Right renal pelvis (tissue), 4 donors: Measurements from ENCODE around the gene CLASRP. TPM values are rescaled to one million over a fixed set of nuclear protein-coding genes. Genes with fewer than 3 reads are reported as not detected.
A peak's percentile ranks its signal among the peaks of the same experiment; 100 is the strongest.

ENCODE experiments used
- DNase-seq, 4 donors: peaks; one replicate each; pipeline ENCODE4 v3.0.0-alpha.2; 2013; ENCODE audit warnings: low read depth in 4 of 4, low spot score in 3 of 4, missing footprints in 1 of 4
- polyA plus RNA-seq, 4 donors: library from polyadenylated mRNA; unstranded; fragments of 120-200 nt; gene quantifications; one replicate each; pipeline ENCODE4 v1.2.1, GENCODE V29; 2013; ENCODE audit not compliant: insufficient read length in 4 of 4

CLASRP gene
- polyA plus RNA-seq, 4 donors = 55.8 to 63.3 (median 59.1) TPM

GRCh38 chr19:45079063-45079910, 40.4 kb downstream of the CLASRP start, which contains the start of gene GEMIN7:
Gene GEMIN7, plus strand, starts transcription at chr19:45079260. Its CDS starts 10,855 bp downstream, at chr19:45090115.
- no peak for DNase-seq

GRCh38 chr19:45079911-45080370, 41.1 kb downstream of the CLASRP start:
- no peak for DNase-seq

DNA sequence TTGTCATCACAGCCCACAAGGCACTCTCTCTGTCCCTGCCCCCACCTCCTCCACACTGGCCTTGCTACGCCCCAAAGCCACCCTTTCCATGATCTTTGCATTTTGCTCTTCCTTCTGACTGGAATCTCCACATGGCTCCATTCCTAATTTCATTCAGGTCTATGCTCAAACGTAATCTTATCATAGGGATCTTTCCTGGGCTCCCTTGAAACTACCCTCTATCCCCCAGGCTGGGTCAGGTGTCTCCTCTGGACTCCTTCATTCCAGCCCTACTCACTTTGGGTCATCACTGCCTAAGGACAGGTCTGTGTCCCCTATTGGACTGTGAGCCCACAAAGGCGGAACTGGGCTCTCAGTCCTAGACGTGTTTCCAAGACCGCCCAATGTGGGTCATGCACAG, 43.3 kb downstream of the CLASRP start:
- DNase-seq = no peak

DNA sequence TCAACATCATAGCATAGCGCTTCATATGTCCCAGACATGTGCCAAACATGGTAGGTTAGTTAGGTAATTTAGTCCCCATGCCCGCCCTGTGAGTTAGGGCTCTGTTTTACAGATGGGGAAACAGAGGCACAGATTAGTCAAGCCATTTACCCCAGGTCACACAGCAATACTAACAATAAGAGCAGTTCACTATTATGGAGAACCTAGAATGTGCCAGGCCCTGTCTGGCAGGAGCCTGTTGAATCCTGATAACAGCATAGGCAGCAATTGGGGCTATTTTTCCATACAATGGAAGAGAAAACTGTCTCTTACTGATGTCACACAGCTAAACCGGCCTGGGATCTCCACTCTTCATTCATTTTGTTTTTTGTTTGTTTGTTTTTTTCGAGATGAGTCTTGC, 47.6 kb downstream of the CLASRP start:
- DNase-seq = no peak

DNA sequence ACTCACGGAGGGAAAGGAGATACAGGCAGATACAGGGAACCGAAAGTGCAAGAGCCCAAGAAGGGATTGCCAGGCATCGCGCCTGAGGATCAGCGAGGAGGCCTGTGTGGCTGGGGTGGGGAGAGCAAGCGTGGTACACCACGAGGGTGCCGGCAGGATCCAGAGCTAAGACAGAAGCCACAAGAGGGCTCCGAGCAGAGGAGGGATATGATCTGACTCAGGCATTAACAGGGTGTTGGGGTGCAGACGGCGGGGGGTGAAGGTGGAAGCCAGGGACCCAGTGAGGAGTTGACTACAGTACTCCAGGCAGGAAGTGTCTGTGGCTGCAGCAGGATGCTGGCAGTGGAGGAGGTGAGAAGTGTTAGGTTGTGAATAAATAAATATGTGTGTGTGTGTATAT, 48.7 kb downstream of the CLASRP start:
- no peak for DNase-seq

DNA sequence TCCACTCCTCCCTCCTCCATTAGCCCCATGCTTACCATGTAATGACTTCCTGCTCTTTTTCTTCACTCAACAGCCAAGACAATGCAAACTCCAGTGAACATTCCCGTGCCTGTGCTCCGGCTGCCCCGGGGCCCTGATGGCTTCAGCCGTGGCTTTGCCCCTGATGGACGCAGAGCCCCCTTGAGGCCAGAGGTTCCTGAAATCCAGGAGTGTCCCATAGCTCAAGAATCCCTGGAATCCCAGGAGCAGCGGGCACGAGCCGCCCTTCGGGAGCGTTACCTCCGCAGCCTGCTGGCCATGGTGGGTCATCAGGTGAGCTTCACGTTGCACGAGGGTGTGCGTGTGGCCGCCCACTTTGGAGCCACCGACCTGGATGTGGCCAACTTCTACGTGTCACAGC, 51.2 kb downstream of the CLASRP start:
- DNase-seq = no peak

- DNase-seq = no peak
These were observed 51.8 kb downstream of the CLASRP start for GRCh38 chr19:45090606-45091005.

DNA sequence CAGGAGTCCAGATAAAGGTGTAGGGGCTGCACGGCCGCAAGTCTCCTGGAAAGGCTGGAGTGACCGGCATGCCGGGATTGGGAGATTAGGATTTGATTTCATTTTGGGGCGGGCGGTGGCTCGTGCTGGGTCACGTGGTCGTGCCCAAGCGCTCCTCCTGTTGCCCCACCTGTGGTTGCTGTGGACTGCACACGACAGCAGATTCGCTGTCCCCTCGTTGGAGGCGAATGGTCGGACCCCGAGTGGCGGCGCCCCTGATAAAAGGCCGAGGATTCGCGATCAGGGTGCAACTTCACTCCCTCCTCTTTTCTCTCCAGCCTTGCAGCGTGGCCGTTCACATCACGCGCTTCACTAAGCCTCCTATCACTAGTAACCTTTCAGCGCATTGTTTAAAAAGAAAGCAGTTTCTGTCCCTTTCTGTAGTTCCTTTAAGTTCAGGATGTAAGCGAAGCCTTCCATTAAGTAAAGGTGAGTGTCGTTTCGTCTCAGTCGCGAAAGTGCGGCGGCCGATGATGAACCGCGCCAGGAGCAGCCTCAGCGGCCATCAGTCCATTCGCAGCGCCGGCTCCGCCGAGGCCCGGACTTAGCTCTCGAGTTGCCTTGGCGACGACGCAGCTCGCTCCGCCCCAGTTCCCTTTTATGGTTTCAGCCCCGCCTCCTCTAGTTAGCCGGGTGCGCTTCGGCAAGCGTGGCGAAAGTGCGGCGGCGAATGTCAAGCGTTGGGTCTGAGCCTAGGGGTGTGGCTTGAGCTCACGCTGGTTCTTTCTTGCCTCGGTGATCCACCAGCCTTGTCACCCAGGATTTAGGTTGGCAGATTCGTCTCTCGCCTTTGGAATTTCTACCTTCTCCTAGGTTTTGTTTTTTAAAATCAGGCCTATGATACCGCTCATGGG, 52.4 kb downstream of the CLASRP start:
- peak; percentile 99 for DNase-seq

DNA sequence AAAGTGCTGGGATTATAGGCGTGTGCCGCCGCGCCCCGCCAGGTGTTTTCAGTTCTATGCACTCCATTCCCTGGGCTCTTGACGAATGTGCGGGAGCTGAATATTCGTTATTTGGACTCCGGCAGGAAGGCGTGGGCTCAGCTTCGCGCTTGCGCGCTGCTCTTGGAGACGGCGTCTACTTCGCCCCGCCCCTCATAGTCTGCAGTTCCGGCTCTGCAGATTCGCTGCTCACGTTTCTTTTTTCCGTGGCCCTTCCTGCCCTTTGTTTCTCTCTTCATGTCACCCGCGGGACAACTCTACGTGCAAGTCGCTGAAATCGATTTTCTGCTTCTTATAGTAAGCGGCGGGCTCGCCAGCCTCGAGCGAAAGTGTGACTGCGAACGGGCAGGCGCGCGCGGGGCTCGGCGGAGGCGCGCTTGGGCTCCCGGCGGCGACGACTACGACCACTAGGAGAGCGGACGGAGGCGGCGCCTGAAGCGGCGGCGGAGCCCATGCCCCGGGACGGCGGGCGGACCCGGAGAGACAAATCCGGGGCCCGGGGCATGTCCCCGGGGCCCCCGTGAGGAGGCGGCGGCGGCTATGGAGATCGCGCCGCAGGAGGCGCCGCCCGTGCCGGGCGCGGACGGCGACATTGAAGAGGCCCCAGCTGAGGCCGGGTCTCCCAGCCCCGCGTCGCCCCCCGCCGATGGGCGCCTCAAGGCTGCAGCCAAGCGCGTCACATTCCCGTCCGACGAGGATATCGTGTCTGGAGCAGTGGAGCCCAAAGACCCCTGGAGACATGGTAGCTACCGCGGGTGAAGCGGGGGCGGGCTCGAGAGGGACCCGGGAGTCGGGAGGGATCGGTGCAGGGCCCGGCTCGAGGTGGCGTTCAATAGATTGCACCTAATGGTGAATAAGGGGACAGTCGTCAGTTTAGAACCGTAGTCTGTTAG, 54.2 kb downstream of the CLASRP start, which contains the start of gene PPP1R37:
Gene PPP1R37 (plus strand): TSS at position 433 of the 932 bp plus-strand sequence. CDS start 147 bp downstream, at position 580.
- peak; percentile 91 to 96 (median 95) for DNase-seq

DNA sequence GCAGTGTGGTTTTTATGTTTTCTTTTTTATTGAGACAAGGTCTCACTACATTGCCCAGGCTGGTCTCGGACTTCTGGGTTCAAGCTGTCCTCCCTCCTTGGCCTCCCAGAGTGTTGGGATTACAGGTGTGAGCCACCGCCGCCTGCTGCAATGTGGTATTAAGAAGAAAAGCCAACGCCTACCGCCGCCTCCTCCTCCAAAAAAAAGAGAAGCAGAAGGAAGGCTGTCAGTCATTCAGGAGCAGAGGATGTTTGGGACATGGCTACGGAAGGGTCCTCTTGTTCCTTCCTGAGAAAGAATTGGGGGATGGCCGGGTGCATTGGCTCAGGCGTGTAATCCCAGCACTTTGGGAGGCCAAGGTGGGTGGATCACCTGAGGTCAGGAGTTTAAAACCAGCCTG, 55.3 kb downstream of the CLASRP start:
- DNase-seq = no peak

DNA sequence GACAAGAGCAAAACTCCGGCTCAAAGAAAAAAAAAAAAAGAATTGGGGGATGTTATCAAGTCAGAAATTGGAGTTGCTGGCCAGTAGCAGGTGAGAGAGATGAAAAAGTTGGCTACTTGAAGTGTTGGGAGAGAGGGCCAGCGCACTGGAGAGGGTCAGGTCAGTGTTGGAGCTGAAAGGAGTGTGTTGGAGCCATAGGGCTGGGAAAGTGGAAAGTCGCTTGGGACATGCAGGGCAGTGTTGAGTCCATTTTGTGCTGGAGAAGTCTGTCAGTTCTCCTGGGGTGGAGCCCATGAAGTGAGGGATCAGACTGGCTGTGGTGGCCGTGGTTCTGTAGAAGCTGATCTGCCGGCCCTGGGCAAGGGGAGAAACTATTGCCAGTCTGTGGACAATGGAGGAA, 55.9 kb downstream of the CLASRP start:
- DNase-seq = no peak

DNA sequence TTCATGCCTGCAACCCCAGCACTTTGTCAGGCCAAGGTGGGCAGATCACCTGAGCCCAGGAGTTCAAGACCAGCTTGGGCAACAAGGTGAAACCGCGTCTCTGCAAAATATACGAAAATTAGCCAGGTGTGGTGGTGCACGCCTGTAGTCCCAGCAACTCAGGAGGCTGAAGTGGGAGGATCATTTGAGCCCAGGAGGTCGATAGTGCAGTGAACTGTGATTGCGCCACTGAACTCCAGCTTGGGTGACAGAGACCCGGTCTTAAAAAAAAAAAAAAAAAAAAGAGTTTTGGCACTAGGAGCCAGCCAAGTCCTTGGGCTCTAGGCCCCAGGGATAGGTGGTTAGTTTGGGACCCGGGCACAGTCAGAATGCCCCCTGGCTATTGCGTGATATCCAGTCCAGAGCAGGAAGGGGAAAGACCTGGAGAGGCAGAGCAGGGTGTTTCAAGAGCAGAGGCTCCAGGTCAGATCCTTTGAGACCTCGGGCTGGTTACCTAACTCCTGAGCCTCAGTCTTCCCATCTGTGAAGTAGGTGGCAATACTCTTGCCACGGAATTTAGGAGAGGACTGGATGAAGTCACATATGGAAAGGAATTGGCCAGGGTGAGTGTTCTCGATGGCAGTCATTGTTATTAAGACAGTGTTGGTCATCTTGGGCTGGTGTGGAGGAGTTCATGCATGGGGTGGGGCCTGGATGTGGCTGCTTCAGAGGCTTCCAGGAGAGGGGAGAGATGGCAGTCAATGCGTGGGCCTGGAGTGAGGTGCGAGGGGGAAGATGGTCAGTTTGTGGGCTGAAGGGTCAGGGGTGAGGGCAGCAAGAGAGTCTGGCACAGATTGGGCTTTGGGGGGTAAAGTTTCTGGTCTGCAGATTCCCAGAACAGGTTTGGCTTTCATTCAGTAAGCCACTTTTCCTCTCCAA, 56.9 kb downstream of the CLASRP start:
- DNase-seq = no peak

DNA sequence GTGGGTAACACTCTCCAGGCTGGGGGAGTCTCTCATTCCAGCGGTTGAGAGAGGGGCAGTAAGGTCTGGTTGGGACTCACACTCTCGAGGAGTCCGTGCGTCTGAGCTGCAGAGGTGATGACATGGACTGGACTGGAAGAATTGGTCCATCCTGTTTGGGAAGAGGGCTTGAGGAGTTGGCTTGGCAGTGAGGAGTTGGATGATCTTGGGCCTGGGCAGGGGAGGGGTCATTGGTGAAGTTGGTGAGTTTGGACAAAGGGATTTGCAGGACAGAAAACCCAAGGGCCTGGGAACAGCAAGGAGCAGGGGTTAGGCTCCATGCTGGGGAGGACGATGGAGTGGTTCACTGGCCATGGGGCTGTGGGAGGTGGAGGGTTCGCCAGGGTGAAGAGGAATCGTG, 57.9 kb downstream of the CLASRP start:
- DNase-seq = no peak

DNA sequence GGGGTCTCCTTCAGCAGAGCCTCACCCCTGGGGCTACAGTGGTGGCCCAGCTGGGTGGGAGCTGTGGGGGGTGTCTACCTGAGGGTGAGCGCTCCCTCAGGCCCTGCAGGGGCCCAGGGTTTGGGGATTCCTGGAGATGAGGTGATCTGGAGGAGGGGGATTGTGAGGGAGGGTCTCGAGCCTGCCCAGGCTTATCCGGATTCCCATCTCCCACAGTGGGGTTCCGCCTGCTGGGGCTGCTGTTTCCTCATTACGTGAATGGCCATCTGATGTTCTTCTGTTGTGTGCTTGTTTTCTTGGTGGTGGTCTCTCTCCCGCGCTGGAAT, 58.6 kb downstream of the CLASRP start:
- no peak for DNase-seq

DNA sequence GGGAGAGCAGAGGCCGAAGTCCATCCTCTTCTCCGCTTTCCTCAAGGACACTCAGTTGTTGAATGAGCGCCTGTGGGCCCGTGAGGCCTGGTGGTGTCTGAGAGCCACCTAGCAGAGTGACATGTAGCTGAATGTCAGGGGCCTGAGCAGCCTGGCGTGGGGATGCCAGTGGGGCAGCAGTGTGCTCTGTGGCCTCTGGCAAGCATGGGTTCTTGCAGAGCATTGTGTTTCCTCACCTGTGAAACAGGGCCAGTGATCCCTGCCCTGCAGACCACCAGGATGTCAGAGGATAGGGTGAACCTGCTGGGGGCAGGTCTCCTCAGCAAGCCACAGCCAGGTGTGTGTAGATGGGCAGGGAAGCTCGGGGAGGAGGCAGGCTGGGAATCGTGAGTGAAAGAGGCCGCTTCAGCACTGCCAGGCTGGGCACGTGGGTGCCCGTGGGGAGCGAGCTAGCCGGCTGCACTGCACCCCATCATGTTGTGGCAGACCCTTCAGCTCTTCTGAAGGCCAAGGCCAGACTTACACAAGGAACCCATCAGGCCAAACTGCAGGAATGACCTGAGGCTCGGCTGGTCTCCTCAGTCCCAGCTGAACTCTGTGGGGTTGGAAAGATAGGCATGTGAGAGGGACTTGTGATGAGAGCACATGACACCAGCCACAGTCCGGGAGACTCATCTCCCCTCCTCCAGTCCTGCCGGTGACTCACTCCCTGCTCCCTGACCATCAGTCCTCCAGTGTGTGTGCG, 59.1 kb downstream of the CLASRP start:
- DNase-seq = no peak

- DNase-seq = no peak
These were observed 59.9 kb downstream of the CLASRP start for GRCh38 chr19:45098521-45099466.

DNA sequence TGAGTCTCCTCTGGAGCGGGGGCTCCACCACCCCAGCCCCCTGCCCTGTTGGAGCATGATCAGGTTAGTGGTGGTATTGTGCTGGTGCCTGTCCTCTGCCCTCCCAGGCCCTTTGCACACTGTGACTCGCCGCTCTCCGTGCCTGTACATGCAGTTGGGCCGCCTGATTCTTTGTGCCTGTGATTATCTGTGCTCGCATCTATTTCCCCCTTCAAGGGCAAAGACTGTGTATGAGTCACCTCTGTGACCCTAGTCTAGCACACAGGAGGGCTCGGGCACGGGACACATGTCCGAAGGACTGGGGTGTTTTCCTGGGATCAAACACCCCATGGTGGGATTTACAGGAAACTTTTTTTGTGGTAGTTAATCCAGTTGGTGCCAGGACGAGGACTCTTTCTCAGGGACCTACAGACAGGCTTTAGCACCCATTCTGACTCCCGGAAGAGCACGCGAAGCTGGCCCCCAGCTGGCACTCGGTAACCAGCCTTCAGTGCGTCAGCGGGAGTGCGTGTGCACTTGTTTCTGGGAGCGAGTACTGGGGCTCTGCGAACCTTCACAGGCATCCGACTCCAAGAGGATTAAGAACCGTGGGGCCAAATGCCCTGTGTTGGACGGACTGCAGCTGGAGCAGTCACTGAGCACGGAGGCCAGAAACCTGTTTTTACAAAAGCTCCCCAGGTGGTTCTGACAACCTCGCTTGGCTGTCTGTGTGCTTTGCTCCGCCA, 60.8 kb downstream of the CLASRP start:
- no peak for DNase-seq
